K562 (cell line): ENCODE measurements around the gene IGF2R. TPM values are rescaled to one million over a fixed set of nuclear protein-coding genes. Genes with fewer than 3 reads are reported as not detected.
A peak's percentile ranks its signal among the peaks of the same experiment; 100 is the strongest.

Experiments used
- ATF7 ChIP-seq: fragments of 450-650 bp; IDR thresholded peaks from 2 replicates; pipeline ENCODE4 v1.7.1; 2014; ENCODE audit warnings: mild to moderate bottlenecking, moderate library complexity
- CBX5 ChIP-seq: IDR thresholded peaks from 2 replicates; pipeline ENCODE4 v1.6.1; 2014; ENCODE audit warnings: low read depth, borderline replicate concordance
- EGR1 ChIP-seq: fragments of 450-650 bp; conservative IDR thresholded peaks from 2 replicates; pipeline ENCODE4 v1.6.1; 2017; ENCODE audit warnings: mild to moderate bottlenecking
- GABPB1 ChIP-seq: sonication (generic); formaldehyde crosslinking; IDR thresholded peaks from 2 replicates; pipeline ENCODE4 v1.8.0; 2022; ENCODE audit warnings: mild to moderate bottlenecking, missing genetic modification reagents
- MAFG ChIP-seq: fragments of 450-650 bp; conservative IDR thresholded peaks from 2 replicates; pipeline ENCODE4 v1.6.1; 2016; ENCODE audit warnings: missing genetic modification characterization, missing compliant biosample characterization
- MAX ChIP-seq: sonication (generic); formaldehyde crosslinking; IDR thresholded peaks from 2 replicates; pipeline ENCODE4 v1.9.0; 2022; ENCODE audit warnings: mild to moderate bottlenecking, missing genetic modification reagents
- MEIS2 ChIP-seq: fragments of 450-650 bp; IDR thresholded peaks from 2 replicates; pipeline ENCODE4 v1.6.1; 2014; ENCODE audit warnings: mild to moderate bottlenecking; ENCODE audit not compliant: partially characterized antibody
- MLX ChIP-seq, 2 experiments: fragments of 450-650 bp in 1 of 2; sonication (generic) in 1 of 2; formaldehyde crosslinking; conservative IDR thresholded peaks; 2 replicates each; pipeline versions ENCODE4 v1.4.0 to v1.8.1; 2020 to 2022; ENCODE audit warnings: mild to moderate bottlenecking in 1 of 2, missing genetic modification reagents in 1 of 2
- MNT ChIP-seq, 2 experiments: fragments of 450-650 bp; conservative IDR thresholded peaks; 2 replicates each; pipeline ENCODE4 v1.6.1; 2017; ENCODE audit warnings: mild to moderate bottlenecking in 2 of 2, moderate library complexity in 2 of 2
- MTA3 ChIP-seq: fragments of 450-650 bp; formaldehyde crosslinking; IDR thresholded peaks from 2 replicates; pipeline ENCODE4 v1.6.1; 2017; ENCODE audit warnings: mild to moderate bottlenecking, borderline replicate concordance
- NBN ChIP-seq: fragments of 450-650 bp; IDR thresholded peaks from 2 replicates; pipeline ENCODE4 v1.6.1; 2016; ENCODE audit warnings: low read depth, mild to moderate bottlenecking
- NR1H2 ChIP-seq: sonication (generic); formaldehyde crosslinking; IDR thresholded peaks from 2 replicates; pipeline ENCODE4 v1.4.0; 2020; ENCODE audit warnings: mild to moderate bottlenecking, missing genetic modification reagents
- PTBP1 ChIP-seq: fragments of 200-400 bp; formaldehyde crosslinking; IDR thresholded peaks from 2 replicates; pipeline ENCODE4 v1.6.1; 2017; ENCODE audit warnings: low read depth, low read length
- SNIP1 ChIP-seq: fragments of 450-650 bp; IDR thresholded peaks from 2 replicates; pipeline ENCODE4 v1.7.1; 2017; ENCODE audit warnings: low read depth, mild to moderate bottlenecking
- TBP ChIP-seq: optimal IDR thresholded peaks from 2 replicates; pipeline ENCODE3; 2011; ENCODE audit warnings: low read depth, low read length, improper control_type of control experiment
- YY1 ChIP-seq, 3 experiments: IDR thresholded peaks; 2 replicates each; pipeline ENCODE4 v1.6.1; 2011; ENCODE audit warnings: low read length in 2 of 3, mild to moderate bottlenecking in 2 of 3, moderate library complexity in 2 of 3, borderline replicate concordance in 1 of 3, control low read depth in 1 of 3, low read depth in 1 of 3; ENCODE audit not compliant: insufficient read depth in 3 of 3, insufficient replicate concordance in 2 of 3, control insufficient read depth in 1 of 3, insufficient read length in 1 of 3; ENCODE audit errors: extremely low read depth in 1 of 3
- ZFP36 ChIP-seq: fragments of 150-350 bp; IDR thresholded peaks from 2 replicates; pipeline ENCODE4 v1.6.1; 2018; ENCODE audit warnings: low read length, low read depth; ENCODE audit not compliant: partially characterized antibody
- ZNF165 ChIP-seq: fragments of 250-450 bp; sonication (Bioruptor Pico); IDR thresholded peaks from 2 replicates; pipeline ENCODE4 v1.4.0; 2020; ENCODE audit warnings: borderline replicate concordance
- ZNF3 ChIP-seq: fragments of 250-450 bp; sonication (Bioruptor Pico); IDR thresholded peaks from 2 replicates; pipeline ENCODE4 v1.5.0; 2021; ENCODE audit warnings: mild to moderate bottlenecking, moderate library complexity
- polyA plus RNA-seq, 8 experiments: library from polyadenylated mRNA; depleted of rRNA in 4 of 8; stranded (reverse) in 5 of 8; unstranded in 3 of 8; fragments of >200 nt; fragmentation: Nextera tagmentation in 2 of 8; fragmentation: Illumina TruSeq in 1 of 8; extraction: Ambion mirVana in 2 of 8; extraction: Trizol in 1 of 8; gene quantifications; 2 replicates each; pipeline versions ENCODE4 v1.2.1 to v1.2.3, GENCODE V29; 2011 to 2014; ENCODE audit warnings: inconsistent platforms in 1 of 8, missing spikeins in 1 of 8
- total RNA-seq, 7 experiments: library from RNA; depleted of rRNA in 6 of 7; stranded (reverse); fragments of >200 nt in 6 of 7; fragmentation: Illumina TruSeq in 2 of 7; extraction: Trizol in 2 of 7; gene quantifications; 2 replicates each; pipeline versions ENCODE4 v1.2.1 to v1.2.3, GENCODE V29; 2011 to 2021; ENCODE audit warnings: low replicate concordance in 1 of 7
- TF ChIP-seq, protein P1 (sequence below): sonication (generic); IDR thresholded peaks from 2 replicates; pipeline ENCODE4 v1.6.1; 2016
- TF ChIP-seq, protein P2 (sequence below): fragments of 450-650 bp; formaldehyde crosslinking; IDR thresholded peaks from 2 replicates; pipeline ENCODE4 v1.4.0; 2020; ENCODE audit warnings: mild to moderate bottlenecking, moderate library complexity
- TF ChIP-seq, protein P3 (sequence below): fragments of 250-450 bp; sonication (Bioruptor Pico); IDR thresholded peaks from 2 replicates; pipeline ENCODE4 v1.8.0; 2021; ENCODE audit warnings: mild to moderate bottlenecking, moderate library complexity

The IGF2R gene
- total and polyA plus RNA-seq, 9 of the 15 experiments (the other 6 are each of a cell fraction or from before 2014, with no cell fraction given): 3.5 to 92.3 (median 34.5) TPM

- TF ChIP-seq SNIP1: no peak
- no peak for TF ChIP-seq TBP
- TF ChIP-seq, protein P1, sequence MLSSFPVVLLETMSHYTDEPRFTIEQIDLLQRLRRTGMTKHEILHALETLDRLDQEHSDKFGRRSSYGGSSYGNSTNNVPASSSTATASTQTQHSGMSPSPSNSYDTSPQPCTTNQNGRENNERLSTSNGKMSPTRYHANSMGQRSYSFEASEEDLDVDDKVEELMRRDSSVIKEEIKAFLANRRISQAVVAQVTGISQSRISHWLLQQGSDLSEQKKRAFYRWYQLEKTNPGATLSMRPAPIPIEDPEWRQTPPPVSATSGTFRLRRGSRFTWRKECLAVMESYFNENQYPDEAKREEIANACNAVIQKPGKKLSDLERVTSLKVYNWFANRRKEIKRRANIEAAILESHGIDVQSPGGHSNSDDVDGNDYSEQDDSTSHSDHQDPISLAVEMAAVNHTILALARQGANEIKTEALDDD: peak; percentile 37; the same call in 1 of the 2 replicates
- TF ChIP-seq, protein P2, sequence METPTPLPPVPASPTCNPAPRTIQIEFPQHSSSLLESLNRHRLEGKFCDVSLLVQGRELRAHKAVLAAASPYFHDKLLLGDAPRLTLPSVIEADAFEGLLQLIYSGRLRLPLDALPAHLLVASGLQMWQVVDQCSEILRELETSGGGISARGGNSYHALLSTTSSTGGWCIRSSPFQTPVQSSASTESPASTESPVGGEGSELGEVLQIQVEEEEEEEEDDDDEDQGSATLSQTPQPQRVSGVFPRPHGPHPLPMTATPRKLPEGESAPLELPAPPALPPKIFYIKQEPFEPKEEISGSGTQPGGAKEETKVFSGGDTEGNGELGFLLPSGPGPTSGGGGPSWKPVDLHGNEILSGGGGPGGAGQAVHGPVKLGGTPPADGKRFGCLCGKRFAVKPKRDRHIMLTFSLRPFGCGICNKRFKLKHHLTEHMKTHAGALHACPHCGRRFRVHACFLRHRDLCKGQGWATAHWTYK: no peak
- TF ChIP-seq MAFG: 0 out of 2 replicates have a peak, but pooled peaks have one; percentile 25
- no peak for TF ChIP-seq NBN
- TF ChIP-seq GABPB1 (CRISPR knock-in tag): no peak
- no peak for TF ChIP-seq ZNF3 (CRISPR knock-in tag)
- no peak for TF ChIP-seq MAX (CRISPR knock-in tag)
- TF ChIP-seq NR1H2 (CRISPR knock-in tag): 0 out of 2 replicates have a peak, but pooled peaks have one; percentile 55
- no peak for TF ChIP-seq MLX (CRISPR knock-in tag; conservative IDR thresholded peaks at IDR 0.05)
- peak; percentile 58; the same call in 1 of the 2 replicates for TF ChIP-seq ATF7
- no peak for TF ChIP-seq MTA3
- TF ChIP-seq YY1 (IDR thresholded peaks at IDR 0.05; ENCODE audit: borderline replicate concordance in 1 of 3, control insufficient read depth in 1 of 3, extremely low read depth in 1 of 3, insufficient read depth in 3 of 3, insufficient read length in 1 of 3, insufficient replicate concordance in 2 of 3, low read depth in 1 of 3, low read length in 2 of 3): peak in 2 of 3 experiments; percentile 18 to 19
- TF ChIP-seq, protein P3, sequence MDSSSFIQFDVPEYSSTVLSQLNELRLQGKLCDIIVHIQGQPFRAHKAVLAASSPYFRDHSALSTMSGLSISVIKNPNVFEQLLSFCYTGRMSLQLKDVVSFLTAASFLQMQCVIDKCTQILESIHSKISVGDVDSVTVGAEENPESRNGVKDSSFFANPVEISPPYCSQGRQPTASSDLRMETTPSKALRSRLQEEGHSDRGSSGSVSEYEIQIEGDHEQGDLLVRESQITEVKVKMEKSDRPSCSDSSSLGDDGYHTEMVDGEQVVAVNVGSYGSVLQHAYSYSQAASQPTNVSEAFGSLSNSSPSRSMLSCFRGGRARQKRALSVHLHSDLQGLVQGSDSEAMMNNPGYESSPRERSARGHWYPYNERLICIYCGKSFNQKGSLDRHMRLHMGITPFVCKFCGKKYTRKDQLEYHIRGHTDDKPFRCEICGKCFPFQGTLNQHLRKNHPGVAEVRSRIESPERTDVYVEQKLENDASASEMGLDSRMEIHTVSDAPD (CRISPR knock-in tag): no peak
- 0 out of 2 replicates have a peak, but pooled peaks have one; percentile 15 for TF ChIP-seq EGR1
- TF ChIP-seq ZFP36: no peak
- peak; percentile 17 for TF ChIP-seq MEIS2
- TF ChIP-seq PTBP1: no peak
- no peak for TF ChIP-seq ZNF165
- TF ChIP-seq CBX5: no peak
- peak in 1 of 2 experiments; percentile 65; a peak in 2 of 4 replicates for TF ChIP-seq MNT (conservative IDR thresholded peaks at IDR 0.05)
Measured at GRCh38 chr6:159984268-159984786, 15.4 kb downstream of the IGF2R start (continued).
